Transverse colon (tissue), 3 donors: Measurements from ENCODE around the gene RGS9.

Source experiments
- EP300 ChIP-seq: sonication (generic); formaldehyde crosslinking; IDR thresholded peaks from one replicate; pipeline ENCODE4 v1.6.1; 2017; ENCODE audit warnings: antibody characterized with exemption, low read depth
- TF ChIP-seq, protein P1 (sequence below), 5 experiments: fragments of 200-600 bp in 3 of 5; fragments of 450-650 bp in 2 of 5; sonication (generic) in 3 of 5; IDR thresholded peaks; 1 replicate in 2 of 5; 2 replicates in 3 of 5; pipeline ENCODE4 v1.5.1; 2016 to 2017; ENCODE audit warnings: antibody characterized with exemption in 5 of 5, inconsistent platforms in 3 of 5, mild to moderate bottlenecking in 2 of 5, moderate library complexity in 1 of 5

- TF ChIP-seq, protein P1, sequence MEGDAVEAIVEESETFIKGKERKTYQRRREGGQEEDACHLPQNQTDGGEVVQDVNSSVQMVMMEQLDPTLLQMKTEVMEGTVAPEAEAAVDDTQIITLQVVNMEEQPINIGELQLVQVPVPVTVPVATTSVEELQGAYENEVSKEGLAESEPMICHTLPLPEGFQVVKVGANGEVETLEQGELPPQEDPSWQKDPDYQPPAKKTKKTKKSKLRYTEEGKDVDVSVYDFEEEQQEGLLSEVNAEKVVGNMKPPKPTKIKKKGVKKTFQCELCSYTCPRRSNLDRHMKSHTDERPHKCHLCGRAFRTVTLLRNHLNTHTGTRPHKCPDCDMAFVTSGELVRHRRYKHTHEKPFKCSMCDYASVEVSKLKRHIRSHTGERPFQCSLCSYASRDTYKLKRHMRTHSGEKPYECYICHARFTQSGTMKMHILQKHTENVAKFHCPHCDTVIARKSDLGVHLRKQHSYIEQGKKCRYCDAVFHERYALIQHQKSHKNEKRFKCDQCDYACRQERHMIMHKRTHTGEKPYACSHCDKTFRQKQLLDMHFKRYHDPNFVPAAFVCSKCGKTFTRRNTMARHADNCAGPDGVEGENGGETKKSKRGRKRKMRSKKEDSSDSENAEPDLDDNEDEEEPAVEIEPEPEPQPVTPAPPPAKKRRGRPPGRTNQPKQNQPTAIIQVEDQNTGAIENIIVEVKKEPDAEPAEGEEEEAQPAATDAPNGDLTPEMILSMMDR (IDR thresholded peaks at IDR 0.05) = no peak
- no peak for TF ChIP-seq EP300
Measured at GRCh38 chr17:65174974-65175373, 37.8 kb downstream of the RGS9 start.
